IMR-90 (cell line): ENCODE data around the gene KLRC3.

Experiments used
- BHLHE40 ChIP-seq: fragments of 150-350 bp; IDR thresholded peaks from 2 replicates; pipeline ENCODE4 v1.6.1; 2016; ENCODE audit warnings: mild to moderate bottlenecking, low read depth, low read length
- CEBPB ChIP-seq: IDR thresholded peaks from 2 replicates; pipeline ENCODE4 v1.6.1; 2012; ENCODE audit warnings: low read depth, low read length, improper control_type of control experiment
- CHD1 ChIP-seq: IDR thresholded peaks from 2 replicates; pipeline ENCODE4 v1.6.1; 2012; ENCODE audit warnings: low read depth, low read length, improper control_type of control experiment
- ELK1 ChIP-seq: fragments of 150-350 bp; IDR thresholded peaks from 2 replicates; pipeline ENCODE4 v1.6.1; 2016; ENCODE audit warnings: low read depth, mild to moderate bottlenecking, low read length, moderate library complexity, borderline replicate concordance
- FOS ChIP-seq: fragments of 150-350 bp; IDR thresholded peaks from 2 replicates; pipeline ENCODE4 v1.6.1; 2016; ENCODE audit warnings: low read depth, low read length
- MXI1 ChIP-seq: IDR thresholded peaks from 2 replicates; pipeline ENCODE4 v1.6.1; 2012; ENCODE audit warnings: low read depth, mild to moderate bottlenecking, low read length, moderate library complexity, borderline replicate concordance
- POLR2A ChIP-seq: IDR thresholded peaks from 2 replicates; pipeline ENCODE4 v1.6.1; 2012; ENCODE audit warnings: mild to moderate bottlenecking, low read depth, low read length
- RAD21 ChIP-seq: IDR thresholded peaks from 2 replicates; pipeline ENCODE4 v1.6.1; 2012; ENCODE audit warnings: low read length, improper control_type of control experiment
- RCOR1 ChIP-seq: IDR thresholded peaks from 2 replicates; pipeline ENCODE4 v1.6.1; 2012; ENCODE audit warnings: mild to moderate bottlenecking, low read length, improper control_type of control experiment; ENCODE audit not compliant: insufficient replicate concordance
- SMC3 ChIP-seq: fragments of 150-350 bp; IDR thresholded peaks from 2 replicates; pipeline ENCODE4 v1.6.1; 2016; ENCODE audit warnings: low read depth, mild to moderate bottlenecking, antibody characterized with exemption, low read length, moderate library complexity
- TF ChIP-seq, protein P1 (sequence below): conservative IDR thresholded peaks from 2 replicates; pipeline ENCODE4 v1.5.1; 2012; ENCODE audit warnings: mild to moderate bottlenecking, low read depth, low read length, improper control_type of control experiment

DNA sequence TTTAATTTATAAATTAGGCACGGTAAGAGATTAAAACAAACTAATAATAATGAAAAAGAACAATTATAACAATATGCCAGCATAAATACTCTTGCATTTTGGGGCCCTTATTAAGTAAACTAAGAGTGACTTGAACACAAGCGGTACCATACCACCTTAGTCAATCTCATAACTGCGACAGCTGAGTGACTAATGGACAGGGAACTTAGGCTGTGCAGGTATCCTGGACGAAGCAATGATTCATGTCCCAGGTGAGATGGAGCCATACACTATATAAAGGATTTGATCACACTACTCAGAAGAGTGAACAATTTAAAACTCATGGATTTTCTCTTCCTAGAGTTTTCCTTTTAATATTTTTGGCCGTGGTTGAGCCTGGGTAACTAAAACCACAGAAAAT, 15.1 kb downstream of the KLRC3 start:
- no peak for TF ChIP-seq SMC3
- TF ChIP-seq, protein P1, sequence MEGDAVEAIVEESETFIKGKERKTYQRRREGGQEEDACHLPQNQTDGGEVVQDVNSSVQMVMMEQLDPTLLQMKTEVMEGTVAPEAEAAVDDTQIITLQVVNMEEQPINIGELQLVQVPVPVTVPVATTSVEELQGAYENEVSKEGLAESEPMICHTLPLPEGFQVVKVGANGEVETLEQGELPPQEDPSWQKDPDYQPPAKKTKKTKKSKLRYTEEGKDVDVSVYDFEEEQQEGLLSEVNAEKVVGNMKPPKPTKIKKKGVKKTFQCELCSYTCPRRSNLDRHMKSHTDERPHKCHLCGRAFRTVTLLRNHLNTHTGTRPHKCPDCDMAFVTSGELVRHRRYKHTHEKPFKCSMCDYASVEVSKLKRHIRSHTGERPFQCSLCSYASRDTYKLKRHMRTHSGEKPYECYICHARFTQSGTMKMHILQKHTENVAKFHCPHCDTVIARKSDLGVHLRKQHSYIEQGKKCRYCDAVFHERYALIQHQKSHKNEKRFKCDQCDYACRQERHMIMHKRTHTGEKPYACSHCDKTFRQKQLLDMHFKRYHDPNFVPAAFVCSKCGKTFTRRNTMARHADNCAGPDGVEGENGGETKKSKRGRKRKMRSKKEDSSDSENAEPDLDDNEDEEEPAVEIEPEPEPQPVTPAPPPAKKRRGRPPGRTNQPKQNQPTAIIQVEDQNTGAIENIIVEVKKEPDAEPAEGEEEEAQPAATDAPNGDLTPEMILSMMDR, result no peak
- no peak for TF ChIP-seq POLR2A
- no peak for TF ChIP-seq CEBPB
- no peak for TF ChIP-seq MXI1
- no peak for TF ChIP-seq BHLHE40
- TF ChIP-seq FOS, result no peak
- TF ChIP-seq RAD21, result no peak
- TF ChIP-seq ELK1, result no peak
- no peak for TF ChIP-seq RCOR1
- TF ChIP-seq CHD1, result no peak
